Measurements from ENCODE around the gene ZNF606. TPM values are rescaled to one million over a fixed set of nuclear protein-coding genes. Genes with fewer than 3 reads are reported as not detected.

Gene ZNF606
- total and polyA plus RNA-seq, 11 donors = 6.4 to 14.3 (median 11.4) TPM

DNA sequence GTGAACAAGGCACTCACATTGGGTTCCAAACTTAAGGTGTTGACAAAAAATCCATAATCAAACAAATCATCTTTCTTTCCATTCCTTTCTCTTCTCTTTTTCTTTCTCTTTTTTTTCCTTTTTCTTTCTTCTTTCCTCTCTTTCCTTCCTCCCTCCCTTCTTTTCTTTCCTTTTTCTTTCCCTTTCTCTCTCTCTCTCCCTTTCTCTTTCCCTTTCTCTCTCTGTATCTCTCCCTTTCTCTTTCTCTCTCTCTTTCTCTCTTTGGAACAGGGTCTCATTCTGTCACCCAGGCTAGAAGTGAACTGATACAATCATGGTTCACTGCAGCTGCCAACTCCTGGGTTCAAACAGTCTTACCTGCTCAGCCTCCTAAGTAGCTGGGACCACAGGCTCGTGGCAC, 40.8 kb downstream of the ZNF606 start:
- TF ChIP-seq, protein P1, sequence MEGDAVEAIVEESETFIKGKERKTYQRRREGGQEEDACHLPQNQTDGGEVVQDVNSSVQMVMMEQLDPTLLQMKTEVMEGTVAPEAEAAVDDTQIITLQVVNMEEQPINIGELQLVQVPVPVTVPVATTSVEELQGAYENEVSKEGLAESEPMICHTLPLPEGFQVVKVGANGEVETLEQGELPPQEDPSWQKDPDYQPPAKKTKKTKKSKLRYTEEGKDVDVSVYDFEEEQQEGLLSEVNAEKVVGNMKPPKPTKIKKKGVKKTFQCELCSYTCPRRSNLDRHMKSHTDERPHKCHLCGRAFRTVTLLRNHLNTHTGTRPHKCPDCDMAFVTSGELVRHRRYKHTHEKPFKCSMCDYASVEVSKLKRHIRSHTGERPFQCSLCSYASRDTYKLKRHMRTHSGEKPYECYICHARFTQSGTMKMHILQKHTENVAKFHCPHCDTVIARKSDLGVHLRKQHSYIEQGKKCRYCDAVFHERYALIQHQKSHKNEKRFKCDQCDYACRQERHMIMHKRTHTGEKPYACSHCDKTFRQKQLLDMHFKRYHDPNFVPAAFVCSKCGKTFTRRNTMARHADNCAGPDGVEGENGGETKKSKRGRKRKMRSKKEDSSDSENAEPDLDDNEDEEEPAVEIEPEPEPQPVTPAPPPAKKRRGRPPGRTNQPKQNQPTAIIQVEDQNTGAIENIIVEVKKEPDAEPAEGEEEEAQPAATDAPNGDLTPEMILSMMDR (IDR thresholded peaks at IDR 0.05) = no peak
- TF ChIP-seq POLR2A (IDR thresholded peaks at IDR 0.05) = no peak
- peaks cover 0 to 60% (median 0%) of the 10 kb centered on the region in 9 donors for H3K36me3 ChIP-seq
- DNase-seq = no peak

DNA sequence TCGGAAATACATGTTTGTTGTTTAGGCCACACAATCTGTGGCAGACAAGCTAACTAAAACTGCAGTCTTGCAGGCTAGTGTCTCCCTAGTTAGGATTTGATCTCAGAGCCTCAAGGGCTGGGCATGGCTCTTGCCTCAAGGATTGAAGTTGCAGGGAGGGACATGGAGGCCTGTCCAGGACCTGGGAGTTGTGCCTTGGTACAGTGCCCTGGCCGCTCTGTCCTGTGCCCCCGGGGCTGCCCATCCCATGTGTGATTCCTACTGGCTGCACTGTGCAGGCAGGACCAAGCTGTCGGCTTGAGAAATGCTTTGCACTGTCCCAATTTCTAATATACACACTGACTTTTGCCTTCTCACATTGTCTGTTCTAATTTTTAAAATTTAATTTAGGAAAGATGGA, 47.6 kb downstream of the ZNF606 start:
- peaks cover 0 to 41% (median 2%) of the 10 kb centered on the region in 12 donors for H3K9me3 ChIP-seq
- no peak for ATAC-seq
- TF ChIP-seq, protein P1 (IDR thresholded peaks at IDR 0.05) = no peak
- TF ChIP-seq POLR2A (IDR thresholded peaks at IDR 0.05) = no peak
- no peaks in the 10 kb centered on the region for H3K4me1 ChIP-seq
- H3K4me3 ChIP-seq = no peak overlapping the region
- intact Hi-C loops (cut with DNase I) = no loop called here
- DNase-seq = no peak
- H3K36me3 ChIP-seq = peaks cover 0 to 16% (median 0%) of the 10 kb centered on the region in 9 donors
- H3K27ac ChIP-seq = no peak overlapping the region
- WGBS, 4 donors = 84 to 95% (median 89%) methylated on average over 4 of the region's 4 CpGs
- no peaks in the 10 kb centered on the region for H3K27me3 ChIP-seq

More for the DNA sequence above, 40.8 kb downstream of the ZNF606 start:
- ATAC-seq = no peak
- H3K27me3 ChIP-seq = no peaks in the 10 kb centered on the region
- peaks cover 0 to 97% (median 35%) of the 10 kb centered on the region in 12 donors for H3K9me3 ChIP-seq
- H3K27ac ChIP-seq = no peak overlapping the region
- no peak overlapping the region for H3K4me3 ChIP-seq
- WGBS, 4 donors = 85 to 92% (median 86%) methylated on average over 1 of the region's 1 CpG
- H3K4me1 ChIP-seq = no peaks in the 10 kb centered on the region
- intact Hi-C loops (cut with DNase I) = loop anchor here in 1 of 10 donors (10.0 kb wide), 1 partner anchor 1377 kb away; no protein-coding TSS in a partner anchor

DNA sequence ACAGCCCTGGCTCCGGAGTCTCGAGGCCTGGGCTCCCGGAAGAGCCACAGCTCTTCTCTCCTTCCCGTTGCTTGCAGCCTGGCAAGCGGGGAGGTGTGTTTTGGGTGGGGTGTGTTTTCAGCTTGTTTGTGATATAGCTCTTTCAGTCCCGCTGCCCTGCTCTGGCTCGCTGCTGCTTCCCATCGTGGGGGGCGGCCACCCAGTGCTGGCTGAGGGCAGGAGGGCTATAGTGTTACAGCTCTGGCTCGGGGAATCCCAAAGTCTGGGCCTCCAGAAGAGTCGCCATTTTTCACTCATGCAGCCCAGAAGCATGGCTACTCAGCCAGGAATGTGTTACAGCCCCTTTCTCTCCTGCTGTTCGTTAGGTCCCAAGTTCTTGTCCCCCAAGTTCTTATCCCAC, 52.9 kb downstream of the ZNF606 start:
- Histone ChIP-seq H3K27ac (no peak overlapping the region), H3K36me3 (no peaks in the 10 kb centered on the region), H3K4me3 (no peak overlapping the region), H3K27me3 (no peaks in the 10 kb centered on the region), H3K9me3 (peaks cover 0 to 28% (median 0%) of the 10 kb centered on the region in 12 donors), H3K4me1 (peaks cover 0 to 24% (median 12%) of the 10 kb centered on the region in 12 donors)
- 90 to 93% (median 92%) methylated on average over 8 to 12 of the region's 12 CpGs for WGBS, 4 donors
- ATAC-seq (no peak), DNase-seq (no peak)
- intact Hi-C loops (cut with DNase I) = loop anchor here in 1 of 10 donors (10.0 kb wide), 1 partner anchor 205 kb away; the partner anchor contains the start of gene ZNF329
- TF ChIP-seq POLR2A (IDR thresholded peaks at IDR 0.05) = no peak
- TF ChIP-seq, protein P1 (IDR thresholded peaks at IDR 0.05) = no peak

DNA sequence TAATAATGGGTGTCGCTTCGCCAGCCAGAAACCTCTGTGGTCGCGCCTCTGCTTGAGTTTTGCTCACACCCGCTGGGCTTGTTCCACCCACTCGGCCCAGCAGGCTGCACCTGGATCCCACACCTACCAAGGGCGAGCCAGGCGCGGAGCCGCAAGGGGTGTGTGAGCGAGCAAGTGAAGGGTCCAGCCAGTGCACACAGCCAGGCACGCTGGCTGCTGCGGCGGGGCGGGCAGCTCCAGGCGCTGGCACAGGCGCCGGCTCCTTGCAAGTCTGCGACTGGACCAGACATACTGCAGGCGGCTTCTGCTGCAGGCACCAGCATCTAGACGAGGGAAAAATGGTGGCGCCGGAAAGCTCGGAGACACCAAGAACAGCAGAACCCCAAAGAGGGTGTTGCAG, 53.3 kb downstream of the ZNF606 start:
- Histone ChIP-seq H3K27me3 (no peaks in the 10 kb centered on the region), H3K36me3 (peaks cover 0 to 2% (median 0%) of the 10 kb centered on the region in 9 donors), H3K9me3 (peaks cover 0 to 32% (median 0%) of the 10 kb centered on the region in 12 donors), H3K4me1 (peaks cover 0 to 24% (median 12%) of the 10 kb centered on the region in 12 donors), H3K4me3 (no peak overlapping the region), H3K27ac (no peak overlapping the region)
- ATAC-seq (no peak), DNase-seq (no peak)
- 91 to 95% (median 93%) methylated on average over 22 to 24 of the region's 24 CpGs for WGBS, 4 donors
- TF ChIP-seq POLR2A (IDR thresholded peaks at IDR 0.05) = no peak
- TF ChIP-seq, protein P1 (IDR thresholded peaks at IDR 0.05) = no peak
- intact Hi-C loops (cut with DNase I) = loop anchor here in 1 of 10 donors (10.0 kb wide), 1 partner anchor 206 kb away; the partner anchor contains the start of gene ZNF329

All from heart left ventricle (tissue), 16 donors.